Stomach (tissue), 4 donors: ENCODE results near the gene TENT4B.

ENCODE experiments used
- POLR2A ChIP-seq, 4 donors: fragments of 450-650 bp; IDR thresholded peaks; one replicate each; pipeline ENCODE4 v1.6.1; 2016; ENCODE audit warnings: antibody characterized with exemption in 4 of 4, control low read depth in 2 of 4, mild to moderate bottlenecking in 1 of 4, moderate library complexity in 1 of 4
- POLR2AphosphoS5 ChIP-seq, 3 donors: sonication (generic); formaldehyde crosslinking; IDR thresholded peaks; one replicate each; pipeline ENCODE4 v1.6.1; 2016; ENCODE audit warnings: antibody characterized with exemption in 3 of 3
- TF ChIP-seq, protein P1 (sequence below), 7 experiments: fragments of 450-650 bp in 4 of 7; fragments of 200-600 bp in 3 of 7; sonication (generic) in 3 of 7; IDR thresholded peaks; one replicate each; pipeline ENCODE4 v1.5.1; 2016 to 2019; ENCODE audit warnings: antibody characterized with exemption in 7 of 7, control low read depth in 2 of 7, mild to moderate bottlenecking in 1 of 7

DNA sequence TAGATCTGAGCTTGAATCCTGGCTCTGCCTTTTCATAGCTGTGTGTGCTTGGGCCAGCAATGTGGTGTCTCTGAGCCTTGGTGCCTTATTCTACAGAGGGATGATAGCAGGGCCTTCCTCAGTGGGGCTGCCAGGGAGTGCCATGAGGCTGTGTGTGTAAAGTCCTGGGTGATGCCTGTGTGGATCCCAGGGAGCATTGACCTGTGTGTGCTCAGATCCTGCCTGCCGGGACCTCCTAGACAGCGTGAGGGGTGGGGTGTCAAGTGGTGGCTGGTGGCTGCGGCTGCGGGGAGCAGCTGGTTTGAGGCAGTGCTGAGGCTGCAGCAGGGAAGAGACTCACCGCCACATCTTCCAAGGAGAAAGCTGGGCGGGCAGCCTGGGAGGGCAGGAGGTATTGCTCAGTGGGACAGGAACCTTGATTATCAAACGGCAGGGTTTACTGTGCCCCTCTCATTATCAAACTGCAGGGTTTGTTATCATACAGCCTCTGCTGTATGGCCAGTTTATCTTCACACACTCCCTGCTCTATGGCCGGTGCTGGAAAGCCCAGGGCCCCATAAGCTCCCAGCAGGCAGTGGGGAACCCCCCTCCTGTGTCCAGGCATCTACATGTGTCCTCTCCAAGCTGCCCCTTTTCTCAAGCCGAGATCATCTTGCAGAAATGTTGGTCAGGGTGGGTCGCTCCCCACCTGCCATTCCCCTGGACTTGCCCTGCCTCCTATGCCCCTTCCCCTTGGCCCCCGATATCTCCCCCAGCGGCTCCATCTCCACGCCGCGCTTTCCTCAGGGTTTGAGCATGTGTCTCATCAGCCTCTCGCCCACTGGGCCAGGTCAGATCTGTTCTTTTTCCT is 110.2 kb downstream of the TENT4B start:
- TF ChIP-seq, protein P1, sequence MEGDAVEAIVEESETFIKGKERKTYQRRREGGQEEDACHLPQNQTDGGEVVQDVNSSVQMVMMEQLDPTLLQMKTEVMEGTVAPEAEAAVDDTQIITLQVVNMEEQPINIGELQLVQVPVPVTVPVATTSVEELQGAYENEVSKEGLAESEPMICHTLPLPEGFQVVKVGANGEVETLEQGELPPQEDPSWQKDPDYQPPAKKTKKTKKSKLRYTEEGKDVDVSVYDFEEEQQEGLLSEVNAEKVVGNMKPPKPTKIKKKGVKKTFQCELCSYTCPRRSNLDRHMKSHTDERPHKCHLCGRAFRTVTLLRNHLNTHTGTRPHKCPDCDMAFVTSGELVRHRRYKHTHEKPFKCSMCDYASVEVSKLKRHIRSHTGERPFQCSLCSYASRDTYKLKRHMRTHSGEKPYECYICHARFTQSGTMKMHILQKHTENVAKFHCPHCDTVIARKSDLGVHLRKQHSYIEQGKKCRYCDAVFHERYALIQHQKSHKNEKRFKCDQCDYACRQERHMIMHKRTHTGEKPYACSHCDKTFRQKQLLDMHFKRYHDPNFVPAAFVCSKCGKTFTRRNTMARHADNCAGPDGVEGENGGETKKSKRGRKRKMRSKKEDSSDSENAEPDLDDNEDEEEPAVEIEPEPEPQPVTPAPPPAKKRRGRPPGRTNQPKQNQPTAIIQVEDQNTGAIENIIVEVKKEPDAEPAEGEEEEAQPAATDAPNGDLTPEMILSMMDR (IDR thresholded peaks at IDR 0.05) = no peak
- TF ChIP-seq POLR2A (IDR thresholded peaks at IDR 0.05) (no peak), POLR2AphosphoS5 (IDR thresholded peaks at IDR 0.05) (no peak)
